GM23338 (cell line): ENCODE data around the gene ATP8A2.

Experiments used
- CTCF ChIP-seq, 2 experiments: fragments of 200-600 bp in 1 of 2; sonication (generic) in 1 of 2; conservative IDR thresholded peaks; 2 replicates each; pipeline versions ENCODE4 v1.5.1 to v1.6.1; 2016 to 2017; ENCODE audit warnings: antibody characterized with exemption in 2 of 2, low read depth in 2 of 2, mild to moderate bottlenecking in 2 of 2, moderate library complexity in 1 of 2
- EZH2phosphoT487 ChIP-seq: fragments of 200-600 bp; sonication (generic); IDR thresholded peaks from one replicate; pipeline ENCODE4 v1.8.1; 2018; ENCODE audit warnings: antibody characterized with exemption; ENCODE audit not compliant: unreplicated experiment

- TF ChIP-seq CTCF (conservative IDR thresholded peaks at IDR 0.05; ENCODE audit: low read depth in 2 of 2) = no peak
- TF ChIP-seq EZH2phosphoT487 = no peak
These were observed 531.1 kb downstream of the ATP8A2 start for GRCh38 chr13:25902891-25903341.
